ENCODE results near the gene CYSTM1. TPM values are rescaled to one million over a fixed set of nuclear protein-coding genes. Genes with fewer than 3 reads are reported as not detected.

Gene CYSTM1
- total RNA-seq, 1 donor from 2014 or later, result 11.4 TPM

GRCh38 chr5:140189253-140189652 lies 14.3 kb downstream of the CYSTM1 start:
- Mint-ChIP-seq H3K9me3 (peaks cover 3% of the 10 kb centered on the region), H3K36me3 (no peaks in the 10 kb centered on the region)

GRCh38 chr5:140189977-140190871 lies 15.2 kb downstream of the CYSTM1 start:
- no peak for TF ChIP-seq CTCF (IDR thresholded peaks at IDR 0.05; ENCODE audit: unreplicated experiment)
- Mint-ChIP-seq H3K27me3 (ENCODE audit: low read depth) (no peaks in the 10 kb centered on the region), H3K4me1 (no peaks in the 10 kb centered on the region), H3K4me3 (no peak overlapping the region), H3K36me3 (no peaks in the 10 kb centered on the region), H3K27ac (no peak overlapping the region), H3K9me3 (peaks cover 3% of the 10 kb centered on the region)
- no peak for DNase-seq (ENCODE audit: low spot score in 2 of 2, unreplicated experiment in 2 of 2)

More at GRCh38 chr5:140189253-140189652, 14.3 kb downstream of the CYSTM1 start:
- DNase-seq (ENCODE audit: low spot score in 2 of 2, unreplicated experiment in 2 of 2), result no peak
- Mint-ChIP-seq H3K27ac (no peak overlapping the region), H3K27me3 (ENCODE audit: low read depth) (no peaks in the 10 kb centered on the region), H3K4me3 (no peak overlapping the region), H3K4me1 (no peaks in the 10 kb centered on the region)
- no peak for TF ChIP-seq CTCF (IDR thresholded peaks at IDR 0.05; ENCODE audit: unreplicated experiment)

GRCh38 chr5:140190872-140191218 lies 15.9 kb downstream of the CYSTM1 start:
- H3K27ac Mint-ChIP-seq, result no peak overlapping the region
- no peak for TF ChIP-seq CTCF (IDR thresholded peaks at IDR 0.05; ENCODE audit: unreplicated experiment)
- no peaks in the 10 kb centered on the region for H3K27me3 Mint-ChIP-seq (ENCODE audit: low read depth)
- peaks cover 3% of the 10 kb centered on the region for H3K9me3 Mint-ChIP-seq
- H3K4me3 Mint-ChIP-seq, result no peak overlapping the region
- no peaks in the 10 kb centered on the region for H3K4me1 Mint-ChIP-seq
- DNase-seq (ENCODE audit: low spot score in 2 of 2, unreplicated experiment in 2 of 2), result no peak
- no peaks in the 10 kb centered on the region for H3K36me3 Mint-ChIP-seq

- H3K36me3 Mint-ChIP-seq, result no peaks in the 10 kb centered on the region
- H3K27me3 Mint-ChIP-seq (ENCODE audit: low read depth), result no peaks in the 10 kb centered on the region
- H3K4me3 Mint-ChIP-seq, result no peak overlapping the region
- no peak overlapping the region for H3K27ac Mint-ChIP-seq
- H3K4me1 Mint-ChIP-seq, result no peaks in the 10 kb centered on the region
- DNase-seq (ENCODE audit: low spot score in 2 of 2, unreplicated experiment in 2 of 2), result no peak
- H3K9me3 Mint-ChIP-seq, result peaks cover 3% of the 10 kb centered on the region
- TF ChIP-seq CTCF (IDR thresholded peaks at IDR 0.05; ENCODE audit: unreplicated experiment), result no peak
Observed at GRCh38 chr5:140192715-140193430, 17.9 kb downstream of the CYSTM1 start.

- DNase-seq (ENCODE audit: low spot score in 2 of 2, unreplicated experiment in 2 of 2), result no peak
- Mint-ChIP-seq H3K36me3 (no peaks in the 10 kb centered on the region), H3K9me3 (no peaks in the 10 kb centered on the region), H3K27me3 (ENCODE audit: low read depth) (no peaks in the 10 kb centered on the region), H3K4me3 (no peak overlapping the region), H3K4me1 (no peaks in the 10 kb centered on the region), H3K27ac (no peak overlapping the region)
- no peak for TF ChIP-seq CTCF (IDR thresholded peaks at IDR 0.05; ENCODE audit: unreplicated experiment)
Observed at GRCh38 chr5:140194662-140195061, 19.7 kb downstream of the CYSTM1 start.

Data from mesothelial cell of epicardium (in vitro differentiated cells).